Esophagus squamous epithelium (tissue), 4 donors: Measurements from ENCODE around the gene DRAXIN.

Experiments
- CTCF ChIP-seq, 6 experiments: fragments of 450-650 bp in 4 of 6; fragments of 200-600 bp in 2 of 6; sonication (generic) in 2 of 6; IDR thresholded peaks; one replicate each; pipeline ENCODE4 v1.5.1; 2016 to 2019; ENCODE audit warnings: antibody characterized with exemption in 6 of 6, mild to moderate bottlenecking in 4 of 6, moderate library complexity in 4 of 6
- POLR2A ChIP-seq, 4 donors: fragments of 450-650 bp; IDR thresholded peaks; one replicate each; pipeline ENCODE4 v1.6.1; 2017; ENCODE audit warnings: antibody characterized with exemption in 4 of 4, mild to moderate bottlenecking in 4 of 4, moderate library complexity in 3 of 4

- TF ChIP-seq POLR2A (IDR thresholded peaks at IDR 0.05) (no peak), CTCF (IDR thresholded peaks at IDR 0.05) (no peak)
These were observed 37.7 kb upstream of the DRAXIN start for GRCh38 chr1:11653861-11654136.
